ENCODE results near the gene BFSP2. TPM values are rescaled to one million over a fixed set of nuclear protein-coding genes. Genes with fewer than 3 reads are reported as not detected.

Gene BFSP2
- total RNA-seq, 2 donors from 2014 or later = not detected

GRCh38 chr3:133457025-133457424 lies 57.2 kb downstream of the BFSP2 start:
- ATAC-seq = no peak
- WGBS, 2 donors = 72 to 77% methylated on average over 3 of the region's 3 CpGs
- no peak for TF ChIP-seq POLR2A (IDR thresholded peaks at IDR 0.05)
- TF ChIP-seq CTCF (IDR thresholded peaks at IDR 0.05) = no peak
- Histone ChIP-seq H3K36me3 (replicated peaks in 1 of 2; ENCODE audit: insufficient read depth in 1 of 2, low read depth in 2 of 2) (no peaks in the 10 kb centered on the region), H3K27me3 (no peaks in the 10 kb centered on the region), H3K4me3 (no peak overlapping the region), H3K27ac (no peak overlapping the region), H3K4me1 (no peaks in the 10 kb centered on the region), H3K9me3 (no peaks in the 10 kb centered on the region)
- no peak for DNase-seq
- intact Hi-C loops (cut with DNase I) = no loop called here

GRCh38 chr3:133457465-133458067 lies 57.7 kb downstream of the BFSP2 start:
- Histone ChIP-seq H3K27ac (no peak overlapping the region), H3K27me3 (no peaks in the 10 kb centered on the region), H3K4me1 (no peaks in the 10 kb centered on the region), H3K4me3 (no peak overlapping the region), H3K36me3 (replicated peaks in 1 of 2; ENCODE audit: insufficient read depth in 1 of 2, low read depth in 2 of 2) (no peaks in the 10 kb centered on the region), H3K9me3 (no peaks in the 10 kb centered on the region)
- TF ChIP-seq CTCF (IDR thresholded peaks at IDR 0.05) (no peak), POLR2A (IDR thresholded peaks at IDR 0.05) (no peak)
- 69 to 95% methylated on average over 1 of the region's 1 CpG for WGBS, 2 donors
- intact Hi-C loops (cut with DNase I) = no loop called here
- DNase-seq (no peak), ATAC-seq (no peak)

- Histone ChIP-seq H3K4me3 (no peak overlapping the region), H3K36me3 (replicated peaks in 1 of 2; ENCODE audit: insufficient read depth in 1 of 2, low read depth in 2 of 2) (no peaks in the 10 kb centered on the region), H3K27ac (no peak overlapping the region), H3K9me3 (no peaks in the 10 kb centered on the region), H3K4me1 (no peaks in the 10 kb centered on the region), H3K27me3 (no peaks in the 10 kb centered on the region)
- TF ChIP-seq CTCF (IDR thresholded peaks at IDR 0.05) = no peak
- no peak for TF ChIP-seq POLR2A (IDR thresholded peaks at IDR 0.05)
- WGBS, 2 donors = 52 to 53% methylated on average over 6 of the region's 6 CpGs
- intact Hi-C loops (cut with DNase I) = no loop called here
- ATAC-seq = no peak
- no peak for DNase-seq
Observed at GRCh38 chr3:133459400-133459799, 59.5 kb downstream of the BFSP2 start.

- 63 to 64% methylated on average over 3 of the region's 3 CpGs for WGBS, 2 donors
- H3K36me3 ChIP-seq (replicated peaks in 1 of 2; ENCODE audit: insufficient read depth in 1 of 2, low read depth in 2 of 2) = no peaks in the 10 kb centered on the region
- H3K4me3 ChIP-seq = no peak overlapping the region
- TF ChIP-seq CTCF (IDR thresholded peaks at IDR 0.05) (no peak), POLR2A (IDR thresholded peaks at IDR 0.05) (no peak)
- no peaks in the 10 kb centered on the region for H3K27me3 ChIP-seq
- DNase-seq = no peak
- intact Hi-C loops (cut with DNase I) = loop anchor here (10.0 kb wide), 1 partner anchor 124 kb away; no protein-coding TSS in a partner anchor
- H3K27ac ChIP-seq = no peak overlapping the region
- no peak for ATAC-seq
- H3K4me1 ChIP-seq = no peaks in the 10 kb centered on the region
- no peaks in the 10 kb centered on the region for H3K9me3 ChIP-seq
Observed at GRCh38 chr3:133460809-133461208, 61.0 kb downstream of the BFSP2 start.

- 52 to 67% methylated on average over 4 of the region's 4 CpGs for WGBS, 2 donors
- no peaks in the 10 kb centered on the region for H3K36me3 ChIP-seq (replicated peaks in 1 of 2; ENCODE audit: insufficient read depth in 1 of 2, low read depth in 2 of 2)
- no peak for ATAC-seq
- TF ChIP-seq CTCF (IDR thresholded peaks at IDR 0.05) (no peak), POLR2A (IDR thresholded peaks at IDR 0.05) (no peak)
- no peaks in the 10 kb centered on the region for H3K4me1 ChIP-seq
- DNase-seq = no peak
- no peak overlapping the region for H3K27ac ChIP-seq
- intact Hi-C loops (cut with DNase I) = loop anchor here (10.0 kb wide), 1 partner anchor 124 kb away; no protein-coding TSS in a partner anchor
- no peak overlapping the region for H3K4me3 ChIP-seq
- H3K27me3 ChIP-seq = no peaks in the 10 kb centered on the region
- H3K9me3 ChIP-seq = no peaks in the 10 kb centered on the region
Observed at GRCh38 chr3:133461291-133461690, 61.4 kb downstream of the BFSP2 start.
